Neutrophil (primary cell): ENCODE data around the gene KHNYN.
"Not testable (repeated sequence)": the region's sequence is repeated elsewhere in the genome, so short reads cannot be mapped to it uniquely, and the experiment has no call there.

ENCODE experiments used
- H3K27ac ChIP-seq: fragments of 200-600 bp; sonication (generic); 2 replicates; pipeline ENCODE4 v1.5.1; 2016; ENCODE audit warnings: mild to moderate bottlenecking, moderate library complexity
- H3K27me3 ChIP-seq: fragments of 200-600 bp; sonication (generic); 2 replicates; pipeline ENCODE4 v1.6.0; 2016; ENCODE audit warnings: mild to moderate bottlenecking
- H3K36me3 ChIP-seq: fragments of 200-600 bp; sonication (generic); 2 replicates; pipeline ENCODE4 v1.5.1; 2017
- H3K4me1 ChIP-seq, 2 experiments: fragments of 200-600 bp in 1 of 2; sonication (generic) in 1 of 2; 1 replicate in 1 of 2; 2 replicates in 1 of 2; pipeline versions ENCODE4 v1.5.1 to v1.6.1; 2013 to 2016; ENCODE audit warnings: low read depth in 1 of 2, low read length in 1 of 2, mild to moderate bottlenecking in 1 of 2, moderate library complexity in 1 of 2; ENCODE audit not compliant: control insufficient read depth in 1 of 2, insufficient read depth in 1 of 2
- H3K4me3 ChIP-seq, 2 experiments: fragments of 200-600 bp in 1 of 2; sonication (generic) in 1 of 2; 1 replicate in 1 of 2; 2 replicates in 1 of 2; pipeline ENCODE4 v1.5.1; 2013 to 2016; ENCODE audit warnings: low read depth in 1 of 2, low read length in 1 of 2, mild to moderate bottlenecking in 1 of 2, moderate library complexity in 1 of 2
- H3K9me3 ChIP-seq: fragments of 200-600 bp; sonication (generic); 2 replicates; pipeline ENCODE4 v1.5.1; 2016
- CTCF ChIP-seq: fragments of 200-600 bp; sonication (generic); IDR thresholded peaks from 2 replicates; pipeline ENCODE4 v1.5.1; 2016; ENCODE audit warnings: antibody characterized with exemption

Gene KHNYN

GRCh38 chr14:24461336-24461735 lies 31.6 kb downstream of the KHNYN start:
- Histone ChIP-seq H3K9me3 (no peaks in the 10 kb centered on the region), H3K27me3 (no peaks in the 10 kb centered on the region), H3K27ac (no peak overlapping the region), H3K4me1 (no peaks in the 10 kb centered on the region), H3K4me3 (no peak overlapping the region), H3K36me3 (no peaks in the 10 kb centered on the region)
- no peak for TF ChIP-seq CTCF

DNA sequence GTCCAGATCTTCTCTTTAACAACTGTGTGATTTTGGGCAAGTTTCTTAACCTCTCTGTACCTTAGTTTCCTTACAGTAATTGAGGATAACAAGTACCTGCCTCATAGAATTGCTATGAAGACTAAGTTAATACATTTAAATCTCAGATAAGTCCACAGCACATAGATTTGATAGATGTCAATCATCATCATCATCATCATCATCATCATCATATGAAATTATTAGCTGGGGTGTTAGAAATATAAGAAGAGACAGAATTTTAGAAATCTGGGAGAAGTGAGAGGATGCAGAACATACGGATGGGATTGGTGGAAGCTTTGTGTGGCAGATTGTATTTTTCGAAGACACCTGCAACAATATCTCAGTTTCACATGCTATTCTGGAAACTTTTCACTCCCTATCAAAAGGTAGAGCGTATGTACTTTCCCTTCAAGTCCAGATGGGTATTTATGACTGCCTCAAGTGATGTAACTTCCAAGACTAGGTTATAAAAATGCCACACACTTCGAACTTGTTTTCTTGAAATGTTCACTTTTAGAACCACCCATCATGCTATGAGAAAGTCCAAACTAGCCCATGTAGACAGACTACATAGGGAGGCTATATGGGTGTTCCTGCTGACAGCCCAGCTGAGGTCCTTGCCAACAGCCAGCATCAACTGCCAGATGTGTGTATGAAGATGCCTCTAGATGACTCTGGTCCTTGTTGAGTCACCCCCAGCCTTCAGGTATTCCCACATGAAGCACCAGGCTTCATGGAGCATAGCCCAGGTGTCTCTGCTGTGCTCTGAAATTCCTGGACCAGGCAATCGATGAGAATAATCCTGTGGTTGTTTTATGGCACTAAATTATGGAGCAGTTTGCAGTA lies 33.5 kb downstream of the KHNYN start:
- no peaks in the 10 kb centered on the region for H3K27me3 ChIP-seq
- H3K4me1 ChIP-seq, result no peaks in the 10 kb centered on the region
- TF ChIP-seq CTCF, result no peak
- no peak overlapping the region for H3K4me3 ChIP-seq
- no peak overlapping the region for H3K27ac ChIP-seq
- H3K9me3 ChIP-seq, result no peaks in the 10 kb centered on the region
- no peaks in the 10 kb centered on the region for H3K36me3 ChIP-seq

DNA sequence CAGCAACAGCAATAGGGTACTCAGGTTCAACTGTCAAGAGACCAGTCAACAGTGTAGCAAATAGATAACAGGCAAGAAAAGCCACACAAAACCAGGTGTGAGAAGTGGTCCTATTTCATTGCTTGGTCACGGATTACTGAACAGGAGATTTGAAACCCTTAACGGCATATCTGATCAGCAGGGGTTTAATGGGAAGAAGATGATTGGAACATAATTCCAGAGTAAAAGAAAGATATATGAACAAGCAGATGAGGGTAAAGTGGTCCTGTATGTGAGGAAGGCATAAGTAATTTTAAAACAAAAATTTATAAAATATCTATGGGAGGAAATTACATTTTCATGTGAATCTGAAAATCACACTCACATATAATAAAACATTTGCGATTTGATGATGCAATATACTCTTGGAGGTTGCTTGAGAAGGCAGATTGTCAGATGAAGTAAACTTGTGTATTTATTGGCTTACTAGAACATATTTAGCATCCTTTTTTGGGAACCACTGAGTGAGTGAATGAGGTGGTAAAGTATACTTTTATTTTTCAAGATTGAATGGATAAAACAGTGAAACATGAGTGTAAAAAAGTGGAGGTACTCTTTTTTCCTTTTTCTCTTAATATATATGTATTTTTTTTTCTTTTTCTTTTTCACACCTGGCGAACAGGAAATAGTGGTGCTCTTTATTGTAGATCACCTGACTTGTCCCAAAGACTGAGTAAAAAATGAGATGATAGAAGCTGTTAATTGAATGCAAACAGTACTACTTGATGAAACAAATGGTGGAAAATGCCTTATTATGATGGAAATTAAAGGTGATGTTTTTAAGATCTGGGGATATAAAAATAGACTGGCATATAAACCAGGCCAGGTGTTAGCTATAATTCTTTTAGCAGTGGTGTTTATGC lies 34.4 kb downstream of the KHNYN start:
- no peaks in the 10 kb centered on the region for H3K4me1 ChIP-seq
- no peak overlapping the region for H3K27ac ChIP-seq
- H3K36me3 ChIP-seq, result no peaks in the 10 kb centered on the region
- TF ChIP-seq CTCF, result no peak
- H3K9me3 ChIP-seq, result no peaks in the 10 kb centered on the region
- H3K4me3 ChIP-seq, result no peak overlapping the region
- no peaks in the 10 kb centered on the region for H3K27me3 ChIP-seq

DNA sequence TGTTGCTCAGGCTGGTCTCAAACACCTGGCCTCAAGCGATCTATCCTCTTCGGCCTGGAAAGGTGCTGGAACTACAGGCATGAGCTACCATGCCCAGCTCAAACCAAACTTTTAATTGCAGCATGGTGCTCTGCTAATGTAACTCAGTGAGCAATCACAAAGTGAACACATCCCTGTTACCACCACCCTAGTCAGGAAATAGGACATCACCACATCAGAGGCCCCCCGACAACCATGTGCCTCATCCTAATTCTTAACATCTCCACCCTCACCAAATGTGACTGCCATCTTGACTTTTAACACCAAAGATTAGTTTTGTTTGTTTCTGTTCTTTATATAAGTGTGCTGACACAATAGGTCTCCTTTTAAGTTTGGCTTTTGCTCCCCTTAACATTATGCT lies 35.6 kb downstream of the KHNYN start:
- Histone ChIP-seq H3K4me1 (no peaks in the 10 kb centered on the region), H3K27me3 (no peaks in the 10 kb centered on the region), H3K9me3 (no peaks in the 10 kb centered on the region), H3K36me3 (no peaks in the 10 kb centered on the region), H3K4me3 (no peak overlapping the region), H3K27ac (no peak overlapping the region)
- no peak for TF ChIP-seq CTCF

GRCh38 chr14:24465805-24466204 lies 36.1 kb downstream of the KHNYN start:
- no peak for TF ChIP-seq CTCF
- H3K36me3 ChIP-seq, result no peaks in the 10 kb centered on the region
- H3K4me1 ChIP-seq, result no peaks in the 10 kb centered on the region
- H3K27me3 ChIP-seq, result no peaks in the 10 kb centered on the region
- H3K27ac ChIP-seq, result no peak overlapping the region
- no peak overlapping the region for H3K4me3 ChIP-seq
- H3K9me3 ChIP-seq, result no peaks in the 10 kb centered on the region

DNA sequence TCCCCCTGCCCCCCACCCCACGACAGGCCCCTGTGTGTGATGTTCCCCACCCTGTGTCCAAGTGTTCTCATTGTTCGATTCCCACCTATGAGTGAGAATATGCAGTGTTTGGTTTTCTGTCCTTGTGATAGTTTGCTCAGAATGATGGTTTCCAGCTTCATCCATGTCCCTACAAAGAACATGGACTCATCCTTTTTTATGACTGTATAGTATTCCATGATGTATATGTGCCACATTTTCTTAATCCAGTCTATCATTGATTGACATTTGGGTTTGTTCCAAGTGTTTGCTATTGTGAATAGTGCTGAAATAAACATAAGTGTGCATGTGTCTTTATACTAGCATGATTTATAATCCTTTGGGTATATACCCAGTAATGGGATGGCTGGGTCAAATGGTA lies 40.7 kb downstream of the KHNYN start:
- not testable (repeated sequence) for H3K27me3 ChIP-seq, H3K36me3 ChIP-seq, H3K4me3 ChIP-seq, H3K9me3 ChIP-seq, H3K27ac ChIP-seq, H3K4me1 ChIP-seq
